Naive thymus-derived CD4-positive, alpha-beta T cell (primary cell): ENCODE data around the gene NOC4L. TPM values are rescaled to one million over a fixed set of nuclear protein-coding genes. Genes with fewer than 3 reads are reported as not detected.
"Not testable (repeated sequence)": the region's sequence is repeated elsewhere in the genome, so short reads cannot be mapped to it uniquely, and the experiment has no call there.

ENCODE experiments used
- ATAC-seq: fragments of 150-1000 bp; cut with Tn5 transposase; 2 replicates; pipeline ENCODE4 v1.10.0; 2021; ENCODE audit warnings: mild to moderate bottlenecking, moderate library complexity
- CTCF ChIA-PET: fragments of 350-600 bp; sonication (Branson Sonifier 250); formaldehyde crosslinking; loops from one replicate; lab custom pipeline; 2021; ENCODE audit warnings: antibody characterized with exemption; lab: Charles Lee
- POLR2A ChIA-PET: fragments of 350-600 bp; sonication (Branson Sonifier 250); formaldehyde crosslinking; loops from one replicate; lab custom pipeline; 2021; ENCODE audit warnings: antibody characterized with exemption, inconsistent platforms; lab: Charles Lee
- DNase-seq, 9 donors: peaks; one replicate each; pipeline versions ENCODE4 v3.0.0 to v3.0.0-alpha.2; 2020 to 2022; ENCODE audit warnings: mixed read lengths in 1 of 9
- H3K27ac ChIP-seq: one replicate; pipeline ENCODE4 v1.7.0; 2013; ENCODE audit warnings: mild to moderate bottlenecking, low read depth, low read length, moderate library complexity
- H3K27me3 ChIP-seq, 2 donors: one replicate each; pipeline ENCODE4 v1.7.0; 2013; ENCODE audit warnings: low read length in 2 of 2, mild to moderate bottlenecking in 2 of 2, moderate library complexity in 2 of 2; ENCODE audit not compliant: control insufficient read depth in 2 of 2, insufficient read depth in 2 of 2
- H3K36me3 ChIP-seq, 3 experiments: 1 replicate in 2 of 3; 2 replicates in 1 of 3; pipeline ENCODE4 v1.7.0; 2013; ENCODE audit warnings: low read length in 3 of 3, mild to moderate bottlenecking in 3 of 3, moderate library complexity in 1 of 3; ENCODE audit not compliant: insufficient read depth in 3 of 3, control insufficient read depth in 2 of 3
- H3K4me1 ChIP-seq, 2 donors: one replicate each; pipeline ENCODE4 v1.7.0; 2013; ENCODE audit warnings: low read length in 2 of 2, mild to moderate bottlenecking in 2 of 2, moderate library complexity in 1 of 2; ENCODE audit not compliant: control insufficient read depth in 2 of 2, insufficient read depth in 2 of 2
- H3K4me3 ChIP-seq: 2 replicates; pipeline ENCODE4 v1.7.0; 2013; ENCODE audit warnings: mild to moderate bottlenecking, low read length
- H3K9me3 ChIP-seq, 3 experiments: 1 replicate in 2 of 3; 2 replicates in 1 of 3; pipeline ENCODE4 v1.7.0; 2013; ENCODE audit warnings: low read length in 3 of 3; ENCODE audit not compliant: control insufficient read depth in 2 of 3
- H3K27ac Mint-ChIP-seq, 9 donors: one replicate each; pipeline ENCODE4 v1.8.0; 2020 to 2022; ENCODE audit warnings: mixed read lengths in 9 of 9, mild to moderate bottlenecking in 8 of 9, moderate library complexity in 5 of 9, inconsistent platforms in 2 of 9
- H3K27me3 Mint-ChIP-seq, 5 donors: one replicate each; pipeline ENCODE4 v1.8.0; 2021 to 2022; ENCODE audit warnings: mixed read lengths in 5 of 5, mild to moderate bottlenecking in 1 of 5
- H3K36me3 Mint-ChIP-seq, 5 donors: one replicate each; pipeline ENCODE4 v1.8.0; 2020 to 2022; ENCODE audit warnings: mixed read lengths in 5 of 5, mild to moderate bottlenecking in 3 of 5, inconsistent platforms in 1 of 5
- H3K4me1 Mint-ChIP-seq, 7 donors: one replicate each; pipeline ENCODE4 v1.8.0; 2020 to 2022; ENCODE audit warnings: mixed read lengths in 7 of 7, mild to moderate bottlenecking in 3 of 7, inconsistent platforms in 1 of 7
- H3K4me3 Mint-ChIP-seq, 10 donors: one replicate each; pipeline ENCODE4 v1.8.0; 2020 to 2022; ENCODE audit warnings: mild to moderate bottlenecking in 10 of 10, mixed read lengths in 10 of 10, moderate library complexity in 6 of 10, inconsistent platforms in 2 of 10
- H3K9me3 Mint-ChIP-seq, 11 donors: one replicate each; pipeline ENCODE4 v1.8.0; 2020 to 2022; ENCODE audit warnings: mixed read lengths in 11 of 11, mild to moderate bottlenecking in 4 of 11, inconsistent platforms in 1 of 11, moderate library complexity in 1 of 11
- intact Hi-C, 2 donors: fragments of 100-400 bp; cut with micrococcal nuclease; formaldehyde crosslinking; loops; one replicate each; pipeline ENCODE4 v1.15.1; 2023
- polyA plus RNA-seq, 2 donors: library from polyadenylated mRNA; unstranded; fragments of 300-500 nt; fragmentation: Illumina TruSeq; gene quantifications; one replicate each; pipeline ENCODE4 v1.2.3, GENCODE V29; 2021
- total RNA-seq, 6 experiments: library from RNA in 5 of 6; stranded (reverse) in 5 of 6; gene quantifications; 1 replicate in 5 of 6; 2 replicates in 1 of 6; pipeline ENCODE4 v1.2.3 and lab custom pipeline; 2021 to 2026

The NOC4L gene
- total and polyA plus RNA-seq, 7 experiments from 2014 or later = 16.9 to 29.0 (median 21.1) TPM

DNA sequence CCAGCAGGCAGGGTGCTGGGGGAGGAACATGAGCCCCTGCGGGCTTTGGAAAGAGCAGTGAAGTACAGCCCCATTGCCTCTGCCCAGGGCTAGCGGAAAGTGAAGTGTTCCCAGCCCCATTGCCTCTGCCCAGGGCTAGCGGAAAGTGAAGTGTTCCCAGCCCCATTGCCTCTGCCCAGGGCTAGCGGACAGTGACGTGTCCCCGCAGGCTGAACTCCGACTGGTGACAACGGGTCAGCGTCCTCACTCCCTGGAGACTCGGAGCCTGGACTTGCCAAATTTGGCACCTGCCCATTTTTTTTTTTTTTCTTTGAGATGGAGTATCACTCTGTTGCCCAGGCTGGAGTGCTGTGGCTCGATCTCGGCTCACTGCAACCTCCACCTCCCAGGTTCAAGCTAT, 51.0 kb downstream of the NOC4L start:
- H3K4me1 ChIP-seq, H3K4me3 ChIP-seq, H3K27me3 Mint-ChIP-seq, intact Hi-C loops, H3K27ac ChIP-seq, H3K36me3 Mint-ChIP-seq, H3K27ac Mint-ChIP-seq, ATAC-seq, H3K27me3 ChIP-seq, H3K36me3 ChIP-seq, DNase-seq: not testable (repeated sequence)
- peak overlapping the region in 1 of 10 donors; percentile 29 for H3K4me3 Mint-ChIP-seq
- peaks cover 0 to 12% (median 2%) of the 10 kb centered on the region in 7 donors for H3K4me1 Mint-ChIP-seq
- ChIA-PET POLR2A (interaction anchor here (1.1 kb wide), 1 partner anchor 42 kb away, joined by 3 read pairs; no protein-coding TSS in a partner anchor), CTCF (interaction anchor here (0.7 kb wide), 1 partner anchor 42 kb away, joined by 4 read pairs; no protein-coding TSS in a partner anchor)
- H3K9me3 Mint-ChIP-seq = peaks cover 0 to 15% (median 9%) of the 10 kb centered on the region in 11 donors
- peaks cover 0 to 18% (median 5%) of the 10 kb centered on the region in 3 experiments for H3K9me3 ChIP-seq

DNA sequence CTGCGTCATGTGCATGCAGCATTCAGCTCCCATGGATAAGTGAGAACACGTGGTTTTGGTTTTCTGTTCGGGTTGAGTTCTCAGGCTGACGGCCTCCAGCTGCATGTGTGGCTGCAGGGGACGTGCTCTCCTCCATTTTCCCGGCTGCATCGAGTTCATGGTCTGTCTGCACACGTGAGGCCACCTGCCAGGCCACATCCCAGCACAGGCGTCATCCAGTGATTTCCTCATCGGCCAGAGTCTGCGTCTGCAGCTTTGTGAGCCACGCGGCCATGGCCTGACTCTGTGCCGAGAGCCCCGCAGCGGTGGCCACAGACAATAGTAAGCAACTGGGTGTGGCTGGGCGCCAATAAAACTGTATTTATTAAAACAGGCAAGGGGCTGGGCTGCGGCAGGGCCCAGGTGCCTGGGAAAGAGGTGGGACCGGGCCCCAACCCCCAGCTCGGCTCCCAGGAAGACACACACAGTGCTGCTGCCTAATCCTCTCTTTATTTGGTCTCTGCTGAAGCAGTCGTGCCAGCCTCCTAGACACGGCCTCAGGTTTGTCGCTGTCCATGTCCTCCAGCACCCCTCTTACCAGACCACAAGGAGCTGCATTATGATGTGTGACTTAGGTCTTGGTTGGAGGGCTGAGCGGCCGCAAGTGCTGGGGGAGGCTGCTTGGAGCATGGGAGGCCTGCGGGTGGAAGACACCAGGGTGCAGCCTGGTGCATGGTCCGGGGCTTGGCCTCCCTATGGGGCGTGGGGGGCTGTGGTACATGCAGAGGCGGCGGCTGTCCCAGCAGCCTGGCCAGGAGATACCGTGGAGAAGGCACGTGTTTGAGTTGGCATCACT, 52.0 kb downstream of the NOC4L start:
- ATAC-seq = no peak
- peaks cover 0 to 2% (median 0%) of the 10 kb centered on the region in 7 donors for H3K4me1 Mint-ChIP-seq
- no peak overlapping the region for H3K27ac ChIP-seq
- H3K36me3 ChIP-seq = no peaks in the 10 kb centered on the region
- no peaks in the 10 kb centered on the region for H3K27me3 ChIP-seq
- H3K9me3 Mint-ChIP-seq = peaks cover 0 to 15% (median 9%) of the 10 kb centered on the region in 11 donors
- no peaks in the 10 kb centered on the region for H3K4me1 ChIP-seq
- H3K4me3 ChIP-seq = no peak overlapping the region
- no peak overlapping the region for H3K27ac Mint-ChIP-seq
- peaks cover 3 to 8% (median 3%) of the 10 kb centered on the region in 5 donors for H3K36me3 Mint-ChIP-seq
- H3K27me3 Mint-ChIP-seq = no peaks in the 10 kb centered on the region
- ChIA-PET CTCF (no interaction called here), POLR2A (interaction anchor here (1.1 kb wide), 1 partner anchor 43 kb away, joined by 3 read pairs; no protein-coding TSS in a partner anchor)
- peaks cover 0 to 18% (median 5%) of the 10 kb centered on the region in 3 experiments for H3K9me3 ChIP-seq
- intact Hi-C loops = no loop called here
- no peak for DNase-seq
- H3K4me3 Mint-ChIP-seq = peak overlapping the region in 1 of 10 donors; percentile 34

DNA sequence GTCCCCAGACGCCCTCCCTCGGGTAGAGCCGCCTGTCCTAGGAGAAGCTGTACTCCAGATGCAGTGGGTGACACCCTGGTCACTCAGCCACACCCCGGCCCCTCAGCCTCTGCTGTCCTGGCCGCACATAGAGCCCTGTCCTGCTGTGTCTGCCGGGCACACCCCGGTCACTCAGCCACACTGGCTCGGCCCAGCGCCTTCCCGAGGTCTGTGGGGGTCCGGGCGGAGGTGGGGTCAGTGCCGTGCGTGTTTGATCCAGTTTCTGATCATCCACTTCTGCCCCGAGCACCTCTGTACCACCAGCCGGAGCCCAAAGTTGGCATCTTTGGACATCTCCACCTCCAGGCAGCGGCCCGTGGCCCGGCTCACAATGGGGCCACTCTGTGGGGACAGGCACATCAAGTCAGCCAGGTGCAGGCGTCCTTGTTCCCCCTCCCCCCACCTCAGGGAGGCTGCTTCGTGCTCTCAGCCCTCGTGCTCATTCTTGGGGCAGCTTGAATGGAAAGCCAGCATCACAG, 52.7 kb downstream of the NOC4L start:
- ATAC-seq = no peak
- ChIA-PET POLR2A (no interaction called here), CTCF (no interaction called here)
- Histone ChIP-seq H3K36me3 (no peaks in the 10 kb centered on the region), H3K27ac (no peak overlapping the region), H3K4me3 (no peak overlapping the region), H3K9me3 (peaks cover 0 to 18% (median 5%) of the 10 kb centered on the region in 3 experiments), H3K27me3 (no peaks in the 10 kb centered on the region), H3K4me1 (no peaks in the 10 kb centered on the region)
- Mint-ChIP-seq H3K27me3 (no peaks in the 10 kb centered on the region), H3K36me3 (peaks cover 3 to 8% (median 3%) of the 10 kb centered on the region in 5 donors), H3K9me3 (peaks cover 0 to 15% (median 9%) of the 10 kb centered on the region in 11 donors), H3K4me3 (no peak overlapping the region), H3K27ac (no peak overlapping the region), H3K4me1 (no peaks in the 10 kb centered on the region)
- intact Hi-C loops = no loop called here
- DNase-seq = no peak

DNA sequence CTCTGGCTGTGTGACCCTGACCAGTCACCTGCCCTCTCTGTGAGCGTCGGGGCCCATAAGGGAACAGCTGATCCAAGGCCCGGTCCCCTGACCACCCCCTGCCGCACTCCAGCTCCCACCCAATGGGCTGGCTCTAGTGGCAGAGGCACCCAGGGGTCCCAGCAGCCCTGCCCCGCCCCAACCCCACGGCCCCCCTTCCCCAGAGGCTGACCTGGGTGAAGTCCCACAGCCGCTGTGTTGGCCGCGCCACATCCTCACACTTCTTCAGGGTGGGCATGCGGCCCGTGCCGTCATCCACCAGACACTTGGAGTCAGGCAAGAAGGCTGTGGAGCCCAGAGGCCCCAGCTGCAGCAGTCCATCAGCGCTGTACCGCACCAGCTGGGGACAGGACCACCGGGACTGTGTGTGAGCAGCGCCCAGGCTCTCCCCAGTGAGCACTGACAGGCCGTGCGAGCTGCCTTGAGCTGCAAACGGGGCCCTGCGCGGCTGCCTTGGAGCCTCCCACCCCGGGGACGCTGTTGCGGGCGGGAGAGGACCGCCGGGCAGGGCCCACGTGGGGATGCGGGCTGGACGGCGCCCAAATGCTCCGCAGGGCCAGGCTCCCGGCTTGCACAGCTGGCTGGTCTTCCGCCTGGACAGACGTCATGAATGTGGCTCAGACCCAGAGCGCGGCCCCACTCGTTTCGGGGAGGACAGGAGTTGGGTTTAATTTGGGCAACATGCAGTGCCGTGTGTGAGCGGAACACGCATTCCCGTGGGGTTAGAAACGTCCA, 53.5 kb downstream of the NOC4L start:
- no peak overlapping the region for H3K4me3 ChIP-seq
- ChIA-PET POLR2A (no interaction called here), CTCF (interaction anchor here (0.6 kb wide), 1 partner anchor 19 kb away, joined by 3 read pairs; no protein-coding TSS in a partner anchor)
- H3K27me3 ChIP-seq = no peaks in the 10 kb centered on the region
- H3K9me3 ChIP-seq = peaks cover 0 to 18% (median 5%) of the 10 kb centered on the region in 3 experiments
- intact Hi-C loops = no loop called here
- no peak overlapping the region for H3K27ac Mint-ChIP-seq
- no peak overlapping the region for H3K4me3 Mint-ChIP-seq
- no peaks in the 10 kb centered on the region for H3K27me3 Mint-ChIP-seq
- ATAC-seq = no peak
- H3K27ac ChIP-seq = no peak overlapping the region
- peaks cover 3 to 8% (median 3%) of the 10 kb centered on the region in 5 donors for H3K36me3 Mint-ChIP-seq
- H3K4me1 Mint-ChIP-seq = no peaks in the 10 kb centered on the region
- no peaks in the 10 kb centered on the region for H3K36me3 ChIP-seq
- peaks cover 0 to 15% (median 9%) of the 10 kb centered on the region in 11 donors for H3K9me3 Mint-ChIP-seq
- no peaks in the 10 kb centered on the region for H3K4me1 ChIP-seq
- no peak for DNase-seq

DNA sequence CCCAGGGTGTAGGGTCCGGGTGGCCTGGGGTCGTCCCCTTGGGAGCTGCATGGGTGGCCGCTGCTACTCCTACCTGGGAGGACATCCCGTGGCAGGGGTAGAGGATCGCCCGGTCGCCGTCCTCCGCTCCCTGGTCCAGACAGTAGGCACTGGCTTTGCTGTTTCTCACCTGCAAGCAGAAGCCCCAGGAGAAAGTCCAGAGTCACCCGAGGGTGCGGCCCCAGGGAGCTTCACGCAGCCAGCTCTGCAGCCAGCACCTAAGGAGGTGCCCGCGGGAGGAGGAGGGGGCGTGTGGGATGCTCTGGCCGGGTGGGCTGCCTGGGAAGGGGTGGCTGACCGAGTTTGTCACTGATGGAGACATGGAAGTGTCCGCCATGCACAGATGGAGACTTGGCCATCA, 54.8 kb downstream of the NOC4L start:
- Histone ChIP-seq H3K27me3 (no peaks in the 10 kb centered on the region), H3K27ac (no peak overlapping the region), H3K9me3 (peaks cover 0 to 6% (median under 1%) of the 10 kb centered on the region in 3 experiments), H3K4me3 (no peak overlapping the region), H3K4me1 (no peaks in the 10 kb centered on the region), H3K36me3 (no peaks in the 10 kb centered on the region)
- Mint-ChIP-seq H3K9me3 (peaks cover 0 to 4% (median 2%) of the 10 kb centered on the region in 11 donors), H3K27ac (no peak overlapping the region), H3K4me1 (no peaks in the 10 kb centered on the region), H3K4me3 (no peak overlapping the region), H3K27me3 (peaks cover 3 to 4% (median 3%) of the 10 kb centered on the region in 5 donors), H3K36me3 (peaks cover 0 to 3% (median 0%) of the 10 kb centered on the region in 5 donors)
- ChIA-PET CTCF (no interaction called here), POLR2A (no interaction called here)
- ATAC-seq = no peak
- intact Hi-C loops = no loop called here
- DNase-seq = no peak

DNA sequence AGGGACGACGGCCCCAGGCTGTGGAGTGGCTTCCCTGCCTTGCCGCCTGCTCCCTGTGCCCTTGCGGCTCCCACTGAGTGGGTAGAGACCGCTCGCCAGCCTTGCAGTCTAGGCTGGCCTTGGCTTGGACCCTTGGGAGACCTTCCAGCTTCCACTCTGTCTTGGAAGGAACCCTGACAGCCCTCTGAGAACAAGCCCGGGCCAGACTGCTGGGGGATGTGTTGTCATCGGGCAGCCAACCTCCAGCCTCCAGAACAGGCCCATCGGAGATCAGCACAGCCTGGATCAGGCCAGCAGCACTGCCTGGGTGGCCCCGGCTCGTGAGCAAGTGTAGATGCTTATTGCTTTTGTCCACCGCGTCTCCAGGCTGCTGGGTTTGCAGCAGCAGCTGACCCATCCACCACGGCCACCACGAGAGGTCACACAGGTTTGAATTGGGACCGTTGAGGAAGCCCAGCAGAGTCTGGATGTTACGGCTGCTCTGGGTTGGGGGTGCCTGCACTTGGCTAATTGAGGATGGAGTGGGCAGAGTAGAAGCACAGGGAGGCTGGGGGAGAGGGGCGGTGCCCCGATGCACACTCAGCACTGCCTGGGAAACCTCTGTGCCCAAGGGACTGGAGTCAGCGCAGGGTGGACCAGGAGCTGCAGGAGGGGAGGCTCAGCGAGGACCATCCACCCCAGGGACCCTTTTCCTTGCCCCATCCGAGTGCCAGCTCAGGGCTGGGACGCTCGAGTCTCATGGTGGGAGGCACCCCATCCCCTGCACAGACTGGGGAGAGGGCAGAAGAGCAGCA, 55.5 kb downstream of the NOC4L start:
- Histone ChIP-seq H3K4me1 (no peaks in the 10 kb centered on the region), H3K9me3 (peaks cover 0 to under 1% (median 0%) of the 10 kb centered on the region in 3 experiments), H3K27me3 (no peaks in the 10 kb centered on the region), H3K27ac (no peak overlapping the region), H3K36me3 (no peaks in the 10 kb centered on the region), H3K4me3 (no peak overlapping the region)
- POLR2A ChIA-PET = interaction anchor here (0.7 kb wide), 1 partner anchor 58 kb away, joined by 3 read pairs; no protein-coding TSS in a partner anchor
- H3K27ac Mint-ChIP-seq = no peak overlapping the region
- peaks cover 9 to 10% (median 10%) of the 10 kb centered on the region in 5 donors for H3K27me3 Mint-ChIP-seq
- no peaks in the 10 kb centered on the region for H3K36me3 Mint-ChIP-seq
- no peaks in the 10 kb centered on the region for H3K9me3 Mint-ChIP-seq
- H3K4me1 Mint-ChIP-seq = peaks cover 0 to under 1% (median 0%) of the 10 kb centered on the region in 7 donors
- no peak overlapping the region for H3K4me3 Mint-ChIP-seq
- DNase-seq = no peak
- CTCF ChIA-PET = no interaction called here
- ATAC-seq = no peak
- intact Hi-C loops = no loop called here
